Measurements from ENCODE around the gene CMTM1.

CMTM1 gene

DNA sequence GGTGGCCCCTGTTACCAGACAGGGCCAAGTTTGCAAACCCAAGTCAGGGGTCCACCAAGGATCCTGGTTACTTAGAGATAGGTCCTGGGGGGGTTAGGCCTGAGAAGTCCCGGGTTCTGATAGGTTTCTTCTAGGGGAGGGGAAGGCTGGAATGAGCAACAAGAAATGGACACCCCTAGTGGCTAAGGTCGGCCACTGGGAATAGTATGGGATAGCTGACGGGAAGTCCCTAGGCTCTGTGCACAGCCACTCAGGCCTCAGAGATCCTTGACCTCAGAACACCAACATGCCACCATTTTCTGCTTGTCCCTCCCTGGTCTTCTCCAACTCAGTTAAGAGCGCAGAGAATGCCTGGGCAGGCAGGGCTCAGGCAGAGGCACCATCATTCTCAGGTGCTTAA is 29.7 kb upstream of the CMTM1 start:
- Histone ChIP-seq H3K9me3 (ENCODE audit: insufficient read depth, low read length) (no peaks in the 10 kb centered on the region), H3K36me3 (ENCODE audit: low read length) (no peaks in the 10 kb centered on the region), H4K20me1 (ENCODE audit: low read depth, low read length) (no peaks in the 10 kb centered on the region), H3K9me2 (replicated peaks; ENCODE audit: insufficient read depth, low read length) (no peaks in the 10 kb centered on the region), H3K9ac (ENCODE audit: low read length) (no peak overlapping the region), H3K79me2 (ENCODE audit: insufficient read depth, low read length) (no peaks in the 10 kb centered on the region), H3K4me3 (ENCODE audit: insufficient read depth, low read length, poor library complexity, severe bottlenecking) (no peak overlapping the region), H2AFZ (ENCODE audit: low read depth, low read length, severe bottlenecking) (no peak overlapping the region), H3K4me2 (ENCODE audit: low read depth, low read length, poor library complexity, severe bottlenecking) (no peak overlapping the region), H3K27me3 (ENCODE audit: low read length) (no peaks in the 10 kb centered on the region), H3K27ac (ENCODE audit: low read depth, low read length) (no peak overlapping the region), H3F3A (ENCODE audit: insufficient read depth) (no peaks in the 10 kb centered on the region)
- TF ChIP-seq EZH2phosphoT487 (conservative IDR thresholded peaks at IDR 0.05; ENCODE audit: low read length): no peak
- TF ChIP-seq, protein P1, sequence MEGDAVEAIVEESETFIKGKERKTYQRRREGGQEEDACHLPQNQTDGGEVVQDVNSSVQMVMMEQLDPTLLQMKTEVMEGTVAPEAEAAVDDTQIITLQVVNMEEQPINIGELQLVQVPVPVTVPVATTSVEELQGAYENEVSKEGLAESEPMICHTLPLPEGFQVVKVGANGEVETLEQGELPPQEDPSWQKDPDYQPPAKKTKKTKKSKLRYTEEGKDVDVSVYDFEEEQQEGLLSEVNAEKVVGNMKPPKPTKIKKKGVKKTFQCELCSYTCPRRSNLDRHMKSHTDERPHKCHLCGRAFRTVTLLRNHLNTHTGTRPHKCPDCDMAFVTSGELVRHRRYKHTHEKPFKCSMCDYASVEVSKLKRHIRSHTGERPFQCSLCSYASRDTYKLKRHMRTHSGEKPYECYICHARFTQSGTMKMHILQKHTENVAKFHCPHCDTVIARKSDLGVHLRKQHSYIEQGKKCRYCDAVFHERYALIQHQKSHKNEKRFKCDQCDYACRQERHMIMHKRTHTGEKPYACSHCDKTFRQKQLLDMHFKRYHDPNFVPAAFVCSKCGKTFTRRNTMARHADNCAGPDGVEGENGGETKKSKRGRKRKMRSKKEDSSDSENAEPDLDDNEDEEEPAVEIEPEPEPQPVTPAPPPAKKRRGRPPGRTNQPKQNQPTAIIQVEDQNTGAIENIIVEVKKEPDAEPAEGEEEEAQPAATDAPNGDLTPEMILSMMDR (IDR thresholded peaks at IDR 0.05; ENCODE audit: insufficient read depth, low read length, poor library complexity, severe bottlenecking): no peak

DNA sequence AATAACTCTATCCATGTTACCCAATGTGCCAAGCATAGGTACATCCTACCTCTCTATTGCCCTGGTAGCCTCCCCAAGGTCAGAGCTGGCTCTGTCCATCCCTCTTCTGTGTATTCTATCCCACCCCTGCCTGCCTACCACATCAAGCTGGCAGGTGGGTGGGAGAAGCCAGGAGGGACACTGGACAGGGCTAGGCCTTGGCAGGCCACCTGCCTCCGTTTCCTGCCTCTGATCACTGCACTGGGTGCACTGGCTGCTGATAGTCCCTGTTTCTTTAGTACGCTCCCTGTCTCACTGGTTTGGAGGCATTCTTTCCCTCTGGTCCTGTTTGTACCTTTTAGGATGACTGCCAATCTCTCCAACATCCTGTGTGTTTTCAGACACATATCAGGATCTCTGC is 29.0 kb upstream of the CMTM1 start:
- no peaks in the 10 kb centered on the region for H3K27me3 ChIP-seq (ENCODE audit: low read length)
- no peaks in the 10 kb centered on the region for H3F3A ChIP-seq (ENCODE audit: insufficient read depth)
- no peak overlapping the region for H3K27ac ChIP-seq (ENCODE audit: low read depth, low read length)
- H4K20me1 ChIP-seq (ENCODE audit: low read depth, low read length): no peaks in the 10 kb centered on the region
- H3K9ac ChIP-seq (ENCODE audit: low read length): no peak overlapping the region
- no peak overlapping the region for H3K4me2 ChIP-seq (ENCODE audit: low read depth, low read length, poor library complexity, severe bottlenecking)
- no peaks in the 10 kb centered on the region for H3K79me2 ChIP-seq (ENCODE audit: insufficient read depth, low read length)
- H3K9me3 ChIP-seq (ENCODE audit: insufficient read depth, low read length): no peaks in the 10 kb centered on the region
- H2AFZ ChIP-seq (ENCODE audit: low read depth, low read length, severe bottlenecking): no peak overlapping the region
- no peaks in the 10 kb centered on the region for H3K9me2 ChIP-seq (replicated peaks; ENCODE audit: insufficient read depth, low read length)
- no peaks in the 10 kb centered on the region for H3K36me3 ChIP-seq (ENCODE audit: low read length)
- TF ChIP-seq, protein P1 (IDR thresholded peaks at IDR 0.05; ENCODE audit: insufficient read depth, low read length, poor library complexity, severe bottlenecking): no peak
- no peak for TF ChIP-seq EZH2phosphoT487 (conservative IDR thresholded peaks at IDR 0.05; ENCODE audit: low read length)
- H3K4me3 ChIP-seq (ENCODE audit: insufficient read depth, low read length, poor library complexity, severe bottlenecking): no peak overlapping the region

DNA sequence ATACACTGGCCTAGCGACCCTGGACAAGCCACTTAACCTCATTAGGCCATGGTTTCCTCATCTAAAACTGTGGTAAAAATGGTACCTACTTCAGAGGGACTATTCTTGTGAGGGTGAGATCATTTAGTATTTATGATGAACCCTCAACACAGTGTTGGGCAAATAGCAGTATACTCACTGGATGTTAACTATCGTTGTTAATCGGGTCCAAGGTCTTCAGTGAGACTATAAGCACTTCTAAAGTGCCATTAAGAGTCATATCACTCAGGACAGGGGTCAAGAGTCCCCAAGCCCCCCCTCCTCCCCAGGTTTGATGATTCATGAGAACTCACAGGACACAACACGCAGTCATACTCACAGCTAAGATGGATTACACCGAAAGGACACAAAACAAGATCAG is 27.3 kb upstream of the CMTM1 start:
- Histone ChIP-seq H3F3A (ENCODE audit: insufficient read depth) (no peaks in the 10 kb centered on the region), H3K9ac (ENCODE audit: low read length) (no peak overlapping the region), H3K79me2 (ENCODE audit: insufficient read depth, low read length) (no peaks in the 10 kb centered on the region), H3K27me3 (ENCODE audit: low read length) (no peaks in the 10 kb centered on the region), H3K4me3 (ENCODE audit: insufficient read depth, low read length, poor library complexity, severe bottlenecking) (no peak overlapping the region), H2AFZ (ENCODE audit: low read depth, low read length, severe bottlenecking) (no peak overlapping the region), H3K27ac (ENCODE audit: low read depth, low read length) (no peak overlapping the region), H3K9me2 (replicated peaks; ENCODE audit: insufficient read depth, low read length) (no peaks in the 10 kb centered on the region), H4K20me1 (ENCODE audit: low read depth, low read length) (no peaks in the 10 kb centered on the region), H3K9me3 (ENCODE audit: insufficient read depth, low read length) (no peaks in the 10 kb centered on the region), H3K4me2 (ENCODE audit: low read depth, low read length, poor library complexity, severe bottlenecking) (no peak overlapping the region), H3K36me3 (ENCODE audit: low read length) (no peaks in the 10 kb centered on the region)
- TF ChIP-seq EZH2phosphoT487 (conservative IDR thresholded peaks at IDR 0.05; ENCODE audit: low read length): no peak
- TF ChIP-seq, protein P1 (IDR thresholded peaks at IDR 0.05; ENCODE audit: insufficient read depth, low read length, poor library complexity, severe bottlenecking): no peak

Measured in SU-DHL-6 (cell line).